Middle frontal gyrus (tissue), 1 donor: Measurements from ENCODE around the gene ROPN1L.

Experiments
- DNase-seq: peaks from one replicate; pipeline ENCODE4 v3.0.0-alpha.2; 2015; ENCODE audit warnings: low spot score; ENCODE audit errors: extremely low spot score

ROPN1L gene

GRCh38 chr5:10457682-10458574, 16.2 kb downstream of the ROPN1L start:
- DNase-seq, result no peak

GRCh38 chr5:10459080-10460055, 17.7 kb downstream of the ROPN1L start:
- no peak for DNase-seq

DNA sequence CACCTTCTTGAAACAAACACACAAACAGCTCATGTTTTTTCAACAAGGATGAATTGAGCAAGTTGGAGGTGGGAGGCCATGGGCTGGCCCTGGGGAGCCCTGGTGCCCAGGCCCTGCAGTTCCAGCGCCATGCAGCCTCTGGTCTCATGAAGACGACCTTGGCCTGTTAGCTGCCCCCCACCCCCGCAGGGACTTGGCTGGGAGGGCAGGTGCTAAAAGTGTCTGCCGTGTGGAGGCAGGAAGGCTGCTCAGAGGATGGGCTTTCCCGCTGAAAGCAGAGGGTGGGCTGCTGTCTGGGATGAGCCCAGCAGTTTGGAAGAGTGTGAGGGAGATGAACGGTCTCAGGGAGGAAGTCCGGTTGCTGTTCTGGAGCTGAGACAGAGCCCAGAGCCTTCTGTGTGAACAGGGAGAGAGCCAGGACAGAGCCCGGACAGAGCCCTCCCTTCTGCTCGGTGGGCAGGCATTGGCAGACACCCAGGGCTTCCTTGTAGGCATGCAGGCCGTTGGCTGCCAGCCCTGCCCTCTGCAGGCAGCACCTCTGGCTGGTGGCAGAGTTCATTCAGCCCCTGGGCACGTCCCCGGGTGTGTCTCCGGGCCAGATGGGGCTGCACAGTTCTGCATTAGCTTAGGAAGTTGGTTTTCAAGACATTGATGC, 18.7 kb downstream of the ROPN1L start:
- DNase-seq, result no peak

DNA sequence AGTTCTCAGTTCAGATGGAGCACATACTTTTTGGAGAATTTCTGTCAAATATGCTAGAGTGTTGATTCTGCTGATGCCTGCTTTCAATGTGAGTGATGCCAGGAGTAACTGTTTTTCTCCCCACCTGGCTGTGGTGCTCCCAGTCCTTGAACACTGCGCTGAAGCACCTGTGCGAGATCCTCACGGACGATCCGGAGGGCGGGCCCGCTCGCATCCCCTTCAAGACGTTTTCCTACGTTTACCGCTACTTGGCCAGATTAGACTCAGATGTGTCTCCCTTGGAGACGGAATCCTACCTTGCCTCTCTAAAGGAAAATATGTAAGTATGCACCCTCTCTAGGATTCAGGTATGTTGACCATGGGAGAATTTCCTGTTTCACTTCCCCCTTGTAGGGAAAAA, 19.4 kb downstream of the ROPN1L start:
- no peak for DNase-seq

GRCh38 chr5:10461904-10462555, 20.4 kb downstream of the ROPN1L start:
- no peak for DNase-seq

DNA sequence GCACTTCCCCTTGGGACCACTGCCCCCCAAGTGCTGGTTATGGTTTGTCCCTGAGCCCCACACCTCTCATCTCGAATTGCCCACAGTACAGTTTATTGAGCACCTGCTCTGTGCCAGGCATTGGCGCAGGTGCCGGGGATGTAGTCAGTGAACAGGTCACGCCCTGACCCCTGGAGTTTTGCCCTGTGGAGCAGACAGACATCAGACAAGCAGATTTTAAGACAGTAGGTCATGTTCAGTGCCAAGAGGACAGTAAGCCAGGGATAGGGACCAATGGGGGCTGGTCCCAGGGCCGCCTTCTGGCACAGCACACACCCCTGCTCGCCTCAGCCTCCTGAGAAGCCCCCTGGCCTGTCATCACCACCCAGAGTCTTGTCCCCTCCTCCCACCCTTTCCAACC, 21.9 kb downstream of the ROPN1L start:
- no peak for DNase-seq

DNA sequence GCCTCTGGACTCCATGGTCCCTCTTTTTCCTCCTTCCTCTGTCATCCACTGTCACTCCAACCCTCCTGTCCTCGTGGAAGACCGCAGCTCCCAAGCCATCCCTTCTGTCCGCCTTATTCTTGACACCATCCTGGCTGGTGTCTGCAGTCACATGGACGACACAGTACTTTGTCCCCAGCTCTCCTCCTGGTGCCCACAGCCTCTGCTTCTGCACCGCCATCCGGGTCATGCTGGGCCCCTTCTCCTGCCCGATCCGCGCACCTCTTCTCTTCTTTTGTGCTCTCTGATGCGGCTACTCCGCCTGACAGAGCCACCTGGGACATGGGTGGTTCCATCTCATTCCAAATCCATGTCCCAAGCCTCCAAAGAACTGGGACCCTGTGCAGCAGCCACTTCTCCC, 22.5 kb downstream of the ROPN1L start:
- no peak for DNase-seq

DNA sequence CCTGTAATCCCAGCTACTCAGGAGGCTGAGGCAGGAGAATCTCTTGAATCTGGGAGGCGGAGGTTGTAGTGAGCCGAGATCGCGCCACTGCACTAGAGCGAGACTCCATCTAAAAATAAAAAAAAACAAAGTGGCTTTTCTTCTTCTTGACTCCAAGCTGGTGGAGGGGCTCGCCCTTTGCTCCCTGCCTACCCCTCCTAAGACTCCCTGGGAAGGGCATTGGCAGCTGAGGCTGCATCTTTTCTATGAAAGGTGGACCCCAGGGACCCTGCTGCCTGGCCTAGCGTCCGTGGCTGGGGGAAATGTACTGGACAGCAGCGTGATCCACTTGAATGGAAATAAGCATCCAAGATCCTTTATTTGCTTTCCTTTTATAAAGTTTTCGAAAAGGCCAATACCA, 24.0 kb downstream of the ROPN1L start:
- no peak for DNase-seq

GRCh38 chr5:10466446-10467073, 24.9 kb downstream of the ROPN1L start:
- no peak for DNase-seq

DNA sequence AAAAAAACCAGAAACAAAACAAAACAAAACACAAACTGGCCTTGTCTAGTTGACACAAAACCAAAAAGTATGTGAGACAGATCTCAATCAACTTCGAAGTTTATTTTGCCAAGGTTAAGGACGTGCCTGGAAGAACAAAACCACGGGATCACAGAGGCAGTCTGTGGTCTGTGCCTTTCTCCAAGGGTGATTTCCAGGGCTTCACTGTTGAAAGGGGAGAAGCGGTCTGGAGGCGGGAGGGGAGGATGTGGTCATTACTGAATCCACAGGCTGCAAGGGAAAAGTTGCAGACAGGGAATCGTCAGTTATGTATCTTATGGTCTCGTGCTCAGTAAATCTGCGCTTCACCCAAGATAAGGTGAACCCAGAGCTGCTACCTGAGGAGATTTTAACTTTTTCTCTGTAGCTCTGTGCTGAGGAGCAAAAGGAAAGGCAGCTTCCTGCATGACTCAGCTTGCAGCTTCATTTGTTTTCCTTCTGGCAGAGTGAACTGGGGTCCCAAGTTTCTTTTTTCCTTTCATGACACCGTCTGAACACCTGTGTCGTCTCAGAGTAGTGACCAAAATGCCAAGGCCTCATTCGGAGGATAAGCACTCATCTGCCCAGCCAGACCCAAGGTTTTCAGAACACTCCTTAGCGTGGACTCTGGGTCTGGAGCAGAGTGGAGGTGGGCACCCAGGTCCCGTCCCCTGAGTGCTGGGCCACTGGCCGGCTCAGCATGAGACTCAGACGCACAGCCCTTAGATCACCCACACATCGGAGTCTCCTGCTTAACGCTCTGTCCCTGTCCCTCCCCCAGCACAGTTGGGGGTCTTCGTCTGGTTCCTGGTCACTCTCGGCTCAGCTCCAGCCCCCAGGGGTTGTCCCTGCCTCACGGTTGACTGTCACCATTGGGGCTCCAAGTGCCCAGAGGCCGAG, 25.9 kb downstream of the ROPN1L start:
- DNase-seq, result no peak

- DNase-seq, result no peak
Measured at GRCh38 chr5:10468256-10468655, 26.6 kb downstream of the ROPN1L start.

GRCh38 chr5:10469253-10470050, 27.8 kb downstream of the ROPN1L start:
- no peak for DNase-seq

- DNase-seq, result no peak
Measured at GRCh38 chr5:10470669-10471068, 29.0 kb downstream of the ROPN1L start.

- no peak for DNase-seq
Measured at GRCh38 chr5:10471677-10472076, 30.0 kb downstream of the ROPN1L start.

- DNase-seq, result no peak
Measured at GRCh38 chr5:10474521-10475075, 32.9 kb downstream of the ROPN1L start.

DNA sequence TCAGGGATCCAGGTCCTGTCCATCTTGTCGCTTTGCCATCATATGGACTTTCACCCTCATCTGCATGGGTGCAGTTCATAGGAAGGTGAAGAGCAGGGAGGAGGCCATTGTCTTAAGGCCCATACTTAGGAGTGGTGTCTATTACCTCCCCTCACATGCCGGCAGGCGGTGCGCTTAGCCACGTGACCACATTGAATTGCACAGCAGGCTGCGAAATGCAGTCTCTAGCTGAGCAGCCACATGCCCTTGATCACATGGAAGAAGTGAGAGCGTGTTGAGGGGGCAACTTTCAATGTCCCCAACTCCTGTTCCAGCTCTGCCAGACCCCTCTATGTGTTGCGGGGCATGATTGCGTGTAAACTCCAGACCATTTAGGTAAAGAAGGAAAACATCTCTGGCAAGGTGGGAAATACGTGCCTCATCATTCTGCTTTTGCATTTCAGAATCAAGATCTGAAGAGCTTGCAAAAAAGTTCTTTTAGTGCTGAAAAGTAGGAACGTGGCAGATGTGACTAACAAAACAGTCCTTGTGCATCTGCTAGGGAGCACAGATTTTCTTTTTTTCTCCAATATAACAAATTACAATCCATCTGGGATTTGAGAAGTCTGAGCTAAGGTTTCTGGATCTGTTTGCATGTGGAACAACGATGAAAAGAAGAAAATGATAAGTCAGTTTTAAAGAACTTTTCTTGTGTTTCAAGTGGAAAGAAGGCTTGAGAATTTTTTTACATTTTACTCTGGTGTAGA, 34.4 kb downstream of the ROPN1L start:
- no peak for DNase-seq

- no peak for DNase-seq
Measured at GRCh38 chr5:10476878-10477277, 35.2 kb downstream of the ROPN1L start.

GRCh38 chr5:10477943-10478342, 36.3 kb downstream of the ROPN1L start:
- DNase-seq, result no peak
